ENCODE measurements around the gene KRT3.

DNA sequence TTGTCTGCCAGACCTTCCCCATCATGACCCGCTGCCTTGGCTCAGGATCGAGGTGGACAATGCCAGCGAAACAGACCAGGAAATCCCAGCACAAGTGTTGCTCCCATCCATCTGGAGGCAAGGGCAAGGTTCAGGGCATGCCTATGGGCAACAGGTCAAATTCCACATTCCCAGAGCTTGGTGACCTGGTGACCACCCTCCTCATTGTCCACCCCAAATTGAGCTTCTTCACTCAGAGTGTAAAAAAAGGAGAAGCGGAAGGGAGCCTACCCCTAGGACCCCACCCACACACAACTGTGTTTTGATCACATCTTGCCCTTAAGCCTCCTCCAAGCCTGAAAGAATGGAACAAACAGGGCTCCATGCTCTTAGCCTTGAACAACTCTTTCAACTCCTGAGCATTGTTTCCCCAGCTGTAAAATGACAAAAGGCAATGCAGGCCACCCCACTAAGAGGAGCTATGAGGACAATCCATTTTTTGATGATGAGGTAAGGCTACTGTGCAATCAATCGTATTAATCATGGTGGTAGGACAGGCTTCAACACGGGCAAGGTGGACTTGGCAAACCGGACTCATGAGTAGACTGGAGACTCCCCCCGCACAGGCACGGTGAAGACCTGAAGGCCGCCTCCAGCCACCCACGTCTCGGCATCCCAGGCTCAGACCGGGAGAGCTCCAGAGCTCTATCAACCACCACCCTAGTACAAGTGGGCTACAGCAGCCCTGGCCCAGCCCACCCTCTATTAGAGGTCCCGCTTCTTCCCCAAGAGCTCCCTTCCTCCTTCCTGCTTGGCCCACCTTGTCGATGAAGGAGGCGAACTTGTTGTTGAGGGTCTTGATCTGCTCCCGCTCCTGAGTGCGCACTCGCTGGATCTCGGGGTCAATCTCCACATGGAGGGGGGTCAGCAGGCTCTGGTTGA, 37.3 kb upstream of the KRT3 start:
- TF ChIP-seq, protein P1, sequence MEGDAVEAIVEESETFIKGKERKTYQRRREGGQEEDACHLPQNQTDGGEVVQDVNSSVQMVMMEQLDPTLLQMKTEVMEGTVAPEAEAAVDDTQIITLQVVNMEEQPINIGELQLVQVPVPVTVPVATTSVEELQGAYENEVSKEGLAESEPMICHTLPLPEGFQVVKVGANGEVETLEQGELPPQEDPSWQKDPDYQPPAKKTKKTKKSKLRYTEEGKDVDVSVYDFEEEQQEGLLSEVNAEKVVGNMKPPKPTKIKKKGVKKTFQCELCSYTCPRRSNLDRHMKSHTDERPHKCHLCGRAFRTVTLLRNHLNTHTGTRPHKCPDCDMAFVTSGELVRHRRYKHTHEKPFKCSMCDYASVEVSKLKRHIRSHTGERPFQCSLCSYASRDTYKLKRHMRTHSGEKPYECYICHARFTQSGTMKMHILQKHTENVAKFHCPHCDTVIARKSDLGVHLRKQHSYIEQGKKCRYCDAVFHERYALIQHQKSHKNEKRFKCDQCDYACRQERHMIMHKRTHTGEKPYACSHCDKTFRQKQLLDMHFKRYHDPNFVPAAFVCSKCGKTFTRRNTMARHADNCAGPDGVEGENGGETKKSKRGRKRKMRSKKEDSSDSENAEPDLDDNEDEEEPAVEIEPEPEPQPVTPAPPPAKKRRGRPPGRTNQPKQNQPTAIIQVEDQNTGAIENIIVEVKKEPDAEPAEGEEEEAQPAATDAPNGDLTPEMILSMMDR (IDR thresholded peaks at IDR 0.05) = no peak
- TF ChIP-seq POLR2A (IDR thresholded peaks at IDR 0.05) = no peak
